Calu3 (cell line): ENCODE results near the gene SPATA18. TPM values are rescaled to one million over a fixed set of nuclear protein-coding genes. Genes with fewer than 3 reads are reported as not detected.

ENCODE experiments used
- BruUV-seq: library from RNA; stranded (reverse); fragments of 400-500 nt; replicated peaks from 2 replicates; lab custom pipeline; 2021; lab: Mats Ljungman, UMichigan
- CTCF ChIA-PET: fragments of 300-600 bp; sonication (Branson Sonifier 250); formaldehyde crosslinking; loops from one replicate; lab custom pipeline; 2022; ENCODE audit warnings: antibody characterized with exemption; lab: Charles Lee
- DNase-seq: peaks from one replicate; pipeline ENCODE4 v3.0.0; 2022
- H3K27ac Mint-ChIP-seq: one replicate; pipeline ENCODE4 v1.8.0; 2022; ENCODE audit warnings: mixed read lengths; ENCODE audit not compliant: unreplicated experiment
- H3K27me3 Mint-ChIP-seq: one replicate; pipeline ENCODE4 v1.8.0; 2022; ENCODE audit warnings: mixed read lengths; ENCODE audit not compliant: unreplicated experiment
- H3K36me3 Mint-ChIP-seq: one replicate; pipeline ENCODE4 v1.8.0; 2022; ENCODE audit warnings: mild to moderate bottlenecking, moderate library complexity, mixed read lengths; ENCODE audit not compliant: insufficient read depth, unreplicated experiment
- H3K4me1 Mint-ChIP-seq: one replicate; pipeline ENCODE4 v1.8.0; 2022; ENCODE audit warnings: mild to moderate bottlenecking, low read depth, mixed read lengths; ENCODE audit not compliant: unreplicated experiment
- H3K4me3 Mint-ChIP-seq: one replicate; pipeline ENCODE4 v1.8.0; 2022; ENCODE audit warnings: mild to moderate bottlenecking, low read depth, moderate library complexity, mixed read lengths; ENCODE audit not compliant: unreplicated experiment
- H3K9me3 Mint-ChIP-seq: one replicate; pipeline ENCODE4 v1.8.0; 2022; ENCODE audit warnings: low read depth, mixed read lengths; ENCODE audit not compliant: unreplicated experiment
- intact Hi-C: fragments of 100-400 bp; cut with micrococcal nuclease; formaldehyde crosslinking; loops from one replicate; pipeline ENCODE4 v1.10.0; 2022; ENCODE audit not compliant: unreplicated experiment
- total RNA-seq: library from RNA; stranded (reverse); gene quantifications from 2 replicates; pipeline ENCODE4 v1.2.3, GENCODE V29; 2022
- TF ChIP-seq, protein P1 (sequence below): fragments of 200-600 bp; IDR thresholded peaks from one replicate; pipeline ENCODE4 v1.8.0; 2022; ENCODE audit warnings: antibody characterized with exemption; ENCODE audit not compliant: unreplicated experiment

Gene SPATA18
- total RNA-seq, 1 experiment from 2014 or later, result not detected

DNA sequence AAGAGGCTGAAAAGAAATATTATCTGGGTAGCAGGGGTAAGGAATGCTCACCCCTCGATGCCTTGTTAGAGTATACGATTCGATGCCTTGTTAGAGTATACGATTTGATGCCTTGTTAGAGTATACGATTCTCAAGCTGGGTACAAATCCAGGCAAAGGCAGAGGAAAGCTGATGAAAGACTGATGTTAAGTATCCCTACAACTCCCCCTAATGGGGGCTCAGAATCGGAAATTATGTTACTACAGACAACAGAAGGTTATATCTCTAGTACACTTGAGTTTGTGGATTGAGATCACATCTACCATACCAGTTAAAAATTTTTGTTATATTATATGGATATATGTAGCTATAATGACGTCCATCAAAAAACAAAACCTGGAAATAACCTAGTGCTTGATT, 35.7 kb upstream of the SPATA18 start:
- H3K9me3 Mint-ChIP-seq, result no peaks in the 10 kb centered on the region
- TF ChIP-seq, protein P1, sequence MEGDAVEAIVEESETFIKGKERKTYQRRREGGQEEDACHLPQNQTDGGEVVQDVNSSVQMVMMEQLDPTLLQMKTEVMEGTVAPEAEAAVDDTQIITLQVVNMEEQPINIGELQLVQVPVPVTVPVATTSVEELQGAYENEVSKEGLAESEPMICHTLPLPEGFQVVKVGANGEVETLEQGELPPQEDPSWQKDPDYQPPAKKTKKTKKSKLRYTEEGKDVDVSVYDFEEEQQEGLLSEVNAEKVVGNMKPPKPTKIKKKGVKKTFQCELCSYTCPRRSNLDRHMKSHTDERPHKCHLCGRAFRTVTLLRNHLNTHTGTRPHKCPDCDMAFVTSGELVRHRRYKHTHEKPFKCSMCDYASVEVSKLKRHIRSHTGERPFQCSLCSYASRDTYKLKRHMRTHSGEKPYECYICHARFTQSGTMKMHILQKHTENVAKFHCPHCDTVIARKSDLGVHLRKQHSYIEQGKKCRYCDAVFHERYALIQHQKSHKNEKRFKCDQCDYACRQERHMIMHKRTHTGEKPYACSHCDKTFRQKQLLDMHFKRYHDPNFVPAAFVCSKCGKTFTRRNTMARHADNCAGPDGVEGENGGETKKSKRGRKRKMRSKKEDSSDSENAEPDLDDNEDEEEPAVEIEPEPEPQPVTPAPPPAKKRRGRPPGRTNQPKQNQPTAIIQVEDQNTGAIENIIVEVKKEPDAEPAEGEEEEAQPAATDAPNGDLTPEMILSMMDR, result no peak
- no peaks in the 10 kb centered on the region for H3K36me3 Mint-ChIP-seq
- BruUV-seq, result no TSS peak
- intact Hi-C loops, result no loop called here
- H3K27me3 Mint-ChIP-seq, result no peaks in the 10 kb centered on the region
- peaks cover 9% of the 10 kb centered on the region for H3K4me1 Mint-ChIP-seq
- no peak overlapping the region for H3K27ac Mint-ChIP-seq
- no peak overlapping the region for H3K4me3 Mint-ChIP-seq
- CTCF ChIA-PET, result no interaction called here
- DNase-seq, result no peak

DNA sequence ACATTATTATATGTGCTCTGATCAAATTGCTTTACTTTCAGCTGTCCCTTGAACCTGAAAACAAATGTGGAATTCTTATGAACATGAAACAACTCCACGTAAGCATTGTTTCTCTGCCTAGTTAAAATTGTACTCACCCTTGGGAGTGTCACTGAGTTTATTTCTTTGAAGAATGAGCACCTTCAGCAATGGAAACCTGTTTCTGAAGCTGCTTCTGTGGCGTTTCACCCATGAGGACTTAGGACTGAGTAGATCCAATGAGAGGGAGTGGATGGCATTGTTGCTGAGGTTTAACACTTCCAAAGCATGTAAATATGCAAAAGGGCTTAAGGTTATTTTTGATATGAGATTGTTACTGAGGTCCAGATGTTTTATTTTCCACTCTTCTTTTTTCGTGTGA, 34.1 kb upstream of the SPATA18 start:
- DNase-seq, result no peak
- BruUV-seq, result no TSS peak
- Mint-ChIP-seq H3K9me3 (no peaks in the 10 kb centered on the region), H3K27me3 (no peaks in the 10 kb centered on the region), H3K4me1 (peaks cover 9% of the 10 kb centered on the region), H3K36me3 (no peaks in the 10 kb centered on the region), H3K4me3 (no peak overlapping the region), H3K27ac (no peak overlapping the region)
- intact Hi-C loops, result no loop called here
- TF ChIP-seq, protein P1, result no peak
- CTCF ChIA-PET, result no interaction called here

DNA sequence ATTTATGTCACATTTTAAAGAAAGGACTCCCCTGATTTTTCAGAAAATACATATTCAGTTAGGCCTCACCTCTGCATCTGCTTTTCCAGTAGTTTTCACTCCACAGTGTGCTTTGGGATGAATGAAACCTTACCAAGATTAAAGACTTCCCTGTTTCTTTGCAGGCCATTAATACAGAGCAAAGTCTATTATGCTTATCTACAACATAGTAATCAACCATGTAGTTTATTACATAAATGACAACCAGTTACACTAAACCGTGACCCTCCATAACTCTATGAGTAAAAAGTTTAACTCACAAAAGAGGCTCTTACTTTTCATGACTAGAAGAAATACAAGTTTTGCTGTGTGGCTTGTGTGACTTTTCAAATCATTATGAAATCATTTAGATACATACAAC, 33.3 kb upstream of the SPATA18 start:
- DNase-seq, result no peak
- TF ChIP-seq, protein P1, result no peak
- CTCF ChIA-PET, result no interaction called here
- Mint-ChIP-seq H3K9me3 (no peaks in the 10 kb centered on the region), H3K4me1 (peaks cover 9% of the 10 kb centered on the region), H3K27ac (no peak overlapping the region), H3K4me3 (no peak overlapping the region), H3K36me3 (no peaks in the 10 kb centered on the region), H3K27me3 (no peaks in the 10 kb centered on the region)
- no TSS peak for BruUV-seq
- intact Hi-C loops, result no loop called here

DNA sequence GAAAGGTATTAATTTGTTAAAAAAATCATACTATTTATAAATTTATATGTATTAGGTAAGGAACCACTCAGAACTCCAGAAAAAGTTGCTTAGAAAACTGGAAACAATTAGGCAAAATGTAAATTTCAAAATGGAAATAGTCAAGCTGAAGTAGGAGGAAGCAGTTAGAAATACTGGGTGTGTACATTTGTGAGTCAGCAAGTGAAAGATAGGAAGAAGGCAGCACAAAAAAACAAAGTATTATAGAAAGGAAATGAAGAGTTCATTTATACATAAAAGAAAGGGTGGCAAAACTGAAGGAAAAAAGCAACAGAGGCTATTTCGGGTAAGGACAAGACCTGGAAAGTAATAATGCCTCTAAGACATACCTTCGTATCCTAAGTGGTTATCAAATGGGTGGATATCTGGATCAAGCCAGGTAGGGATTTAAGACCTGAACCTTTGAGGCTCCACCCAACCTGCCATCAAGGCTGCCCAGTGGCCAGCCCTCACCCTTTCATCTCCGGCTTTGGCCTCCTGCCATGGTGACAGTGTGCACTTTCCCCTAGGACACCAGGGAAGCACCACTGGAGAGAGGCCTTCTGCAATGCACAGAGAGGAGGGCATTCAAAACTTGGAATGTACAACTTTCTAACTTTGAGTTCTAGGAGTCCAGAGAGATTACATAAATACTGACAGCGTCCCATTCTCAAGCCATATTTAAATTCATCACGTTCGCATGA, 31.0 kb upstream of the SPATA18 start, which contains the start of gene LRRC66:
Gene LRRC66, minus strand, starts transcription at position 428 of the 722 bp plus-strand sequence. CDS start 2,750 bp downstream, outside the sequence.
- no peaks in the 10 kb centered on the region for H3K27me3 Mint-ChIP-seq
- H3K4me3 Mint-ChIP-seq, result peak within 1 kb of the TSS; percentile 10
- H3K36me3 Mint-ChIP-seq, result no peaks in the 10 kb centered on the region
- no TSS peak for BruUV-seq
- CTCF ChIA-PET, result no interaction called here
- peak; percentile 30 for DNase-seq
- peaks cover 9% of the 10 kb centered on the region for H3K4me1 Mint-ChIP-seq
- peak within 1 kb of the TSS; percentile 40 for H3K27ac Mint-ChIP-seq
- intact Hi-C loops, result no loop called here
- TF ChIP-seq, protein P1, result no peak
- H3K9me3 Mint-ChIP-seq, result no peaks in the 10 kb centered on the region
